GM18511 (cell line): ENCODE results near the gene FAM53C.
"Not testable (repeated sequence)": the region's sequence is repeated elsewhere in the genome, so short reads cannot be mapped to it uniquely, and the experiment has no call there.

Source experiments
- ATAC-seq: cut with Tn5 transposase; IDR thresholded peaks from one replicate; pipeline ENCODE4 v1.9.1; 2021; ENCODE audit warnings: mild to moderate bottlenecking, moderate library complexity; ENCODE audit not compliant: unreplicated experiment

Gene FAM53C

GRCh38 chr5:138389332-138389731 is 51.3 kb downstream of the FAM53C start:
- ATAC-seq = no peak

- ATAC-seq = not testable (repeated sequence)
Measured at GRCh38 chr5:138389911-138390310, 51.8 kb downstream of the FAM53C start.

GRCh38 chr5:138391859-138392386 is 53.9 kb downstream of the FAM53C start:
- ATAC-seq = no peak
